ENCODE results near the gene LGALS7. TPM values are rescaled to one million over a fixed set of nuclear protein-coding genes. Genes with fewer than 3 reads are reported as not detected.
"Not testable (repeated sequence)": the region's sequence is repeated elsewhere in the genome, so short reads cannot be mapped to it uniquely, and the experiment has no call there.

The LGALS7 gene
- total and polyA plus RNA-seq, 5 donors, result 0.79 to 1.1 TPM; not detected in 3

DNA sequence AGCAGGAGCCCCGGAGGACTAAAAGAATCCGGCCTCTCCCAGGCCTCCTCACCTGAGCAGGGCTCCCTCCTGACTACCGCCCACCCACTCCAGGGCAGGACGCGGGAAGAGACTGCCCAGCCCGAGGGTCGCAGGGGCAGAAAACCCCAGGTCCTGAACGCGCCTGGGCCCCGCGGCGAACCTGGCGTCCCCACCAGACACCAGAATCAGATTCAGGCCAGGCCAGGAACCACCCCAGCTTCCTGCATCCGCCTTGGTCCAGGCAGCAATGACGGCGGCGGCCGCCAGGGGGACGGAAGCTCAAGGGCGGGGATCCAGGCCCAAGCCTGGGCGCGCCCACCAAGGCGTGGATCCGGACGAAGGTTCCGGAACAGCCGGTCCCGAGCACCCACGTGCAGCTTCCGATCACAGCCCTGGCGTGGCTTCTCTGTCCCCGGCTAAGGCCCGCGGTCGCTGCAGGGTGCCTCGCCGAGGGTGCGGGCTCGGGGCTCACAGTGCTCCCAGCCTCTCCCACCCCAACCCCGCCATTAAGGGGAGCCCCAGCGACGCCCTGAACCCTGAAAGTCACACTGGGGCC, 3.6 kb downstream of the LGALS7 start:
- Histone ChIP-seq H3K27ac (ENCODE audit: low read length) (no peak overlapping the region), H3K4me1 (ENCODE audit: control insufficient read depth, insufficient read depth, low read length) (no peaks in the 10 kb centered on the region), H3K27me3 (ENCODE audit: control insufficient read depth, insufficient read depth) (no peaks in the 10 kb centered on the region), H3K9me3 (ENCODE audit: control insufficient read depth, low read length) (no peaks in the 10 kb centered on the region), H3K4me3 (ENCODE audit: low read length) (no peak overlapping the region)
- ATAC-seq (peak; percentile 89 to 94), DNase-seq (peak; percentile 94 to 97 (median 97))
- 10% methylated on average over 42 of the region's 42 CpGs for WGBS
- intact Hi-C loops (cut with DNase I), result no loop called here

DNA sequence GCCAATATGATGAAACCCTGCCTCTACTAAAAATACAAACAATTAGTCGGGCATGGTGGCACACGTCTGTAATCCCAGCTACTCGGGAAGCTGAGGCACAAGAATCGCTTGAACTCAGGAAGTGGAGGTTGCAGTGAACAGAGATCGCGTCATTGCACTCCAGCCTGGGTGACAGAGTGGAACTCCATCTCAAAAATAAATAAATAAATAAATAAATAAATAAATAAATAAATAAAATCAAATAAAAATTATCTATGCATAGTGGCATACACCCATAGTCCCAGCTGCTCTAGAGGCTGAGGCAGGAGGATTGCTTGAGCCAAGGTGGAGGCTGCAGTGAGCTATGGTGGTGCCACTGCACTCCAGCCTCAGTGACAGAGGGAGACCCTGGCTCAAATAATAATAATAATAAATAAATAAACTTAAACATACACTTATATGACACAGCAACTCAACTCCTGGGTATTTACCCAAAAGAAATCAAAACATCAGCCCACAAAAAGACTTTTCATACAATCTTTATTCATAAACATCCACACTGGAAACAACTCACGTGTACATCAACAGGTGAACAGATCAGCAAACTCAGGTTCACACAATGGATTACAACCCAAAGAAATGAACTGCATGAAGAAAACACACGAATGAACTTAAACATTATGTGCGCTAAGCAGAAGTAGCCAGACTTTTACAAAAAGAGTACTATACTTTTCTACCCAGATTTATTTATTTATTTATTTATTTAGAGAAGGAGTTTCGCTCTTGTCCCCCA, 6.9 kb downstream of the LGALS7 start:
- no peaks in the 10 kb centered on the region for H3K27me3 ChIP-seq (ENCODE audit: control insufficient read depth, insufficient read depth)
- 89% methylated on average over 10 of the region's 10 CpGs for WGBS
- H3K4me1 ChIP-seq (ENCODE audit: control insufficient read depth, insufficient read depth, low read length), result no peaks in the 10 kb centered on the region
- ATAC-seq (no peak), DNase-seq (no peak)
- no peaks in the 10 kb centered on the region for H3K9me3 ChIP-seq (ENCODE audit: control insufficient read depth, low read length)
- H3K27ac ChIP-seq (ENCODE audit: low read length), result no peak overlapping the region
- H3K4me3 ChIP-seq (ENCODE audit: low read length), result no peak overlapping the region
- intact Hi-C loops (cut with DNase I), result no loop called here

DNA sequence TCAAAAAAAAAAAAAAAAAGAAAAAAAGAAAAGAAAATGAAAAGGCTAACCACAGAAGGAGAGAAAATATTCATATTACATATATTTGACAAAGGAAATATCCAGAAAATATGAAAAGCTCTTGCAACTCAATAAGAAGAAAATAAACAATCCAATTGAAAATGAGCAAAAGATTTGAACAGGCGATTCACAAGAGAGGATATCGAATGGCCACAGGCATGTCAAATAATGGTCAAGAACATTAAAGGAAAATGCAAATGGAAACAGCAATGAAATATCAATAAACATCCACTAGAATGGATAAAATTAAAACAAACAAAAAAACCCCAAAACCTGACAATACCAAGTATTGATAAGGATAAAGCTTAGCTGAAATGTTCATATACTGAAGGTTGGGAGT, 8.1 kb downstream of the LGALS7 start:
- 96% methylated on average over 2 of the region's 2 CpGs for WGBS
- no peak for ATAC-seq
- Histone ChIP-seq H3K4me3 (ENCODE audit: low read length) (no peak overlapping the region), H3K9me3 (ENCODE audit: control insufficient read depth, low read length) (no peaks in the 10 kb centered on the region), H3K27ac (ENCODE audit: low read length) (no peak overlapping the region), H3K27me3 (ENCODE audit: control insufficient read depth, insufficient read depth) (no peaks in the 10 kb centered on the region), H3K4me1 (ENCODE audit: control insufficient read depth, insufficient read depth, low read length) (no peaks in the 10 kb centered on the region)
- no peak for DNase-seq
- intact Hi-C loops (cut with DNase I), result no loop called here

DNA sequence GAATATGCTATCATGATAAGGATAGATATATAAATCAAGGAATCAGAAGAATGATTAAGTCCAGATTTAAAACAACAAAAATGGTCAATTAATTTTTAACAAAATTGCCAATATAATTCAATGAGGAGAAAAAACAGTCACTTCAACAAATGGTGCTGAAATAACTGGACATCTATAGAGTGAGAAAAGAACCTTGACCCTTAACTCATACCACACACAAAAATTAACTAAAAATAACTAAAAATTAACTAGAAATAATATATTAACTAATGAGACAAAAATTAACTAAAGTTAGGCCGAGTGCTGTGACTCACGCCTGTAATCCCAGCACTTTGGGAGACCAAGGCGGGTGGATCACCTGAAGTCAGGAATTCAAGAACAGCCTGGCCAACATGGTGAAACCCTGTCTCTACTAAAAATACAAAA, 9.5 kb downstream of the LGALS7 start:
- Histone ChIP-seq H3K27ac (ENCODE audit: low read length) (no peak overlapping the region), H3K4me3 (ENCODE audit: low read length) (no peak overlapping the region), H3K27me3 (ENCODE audit: control insufficient read depth, insufficient read depth) (no peaks in the 10 kb centered on the region), H3K4me1 (ENCODE audit: control insufficient read depth, insufficient read depth, low read length) (no peaks in the 10 kb centered on the region), H3K9me3 (ENCODE audit: control insufficient read depth, low read length) (no peaks in the 10 kb centered on the region)
- no peak for DNase-seq
- 96% methylated on average over 3 of the region's 3 CpGs for WGBS
- ATAC-seq, result no peak
- intact Hi-C loops (cut with DNase I), result no loop called here

GRCh38 chr19:38761884-38762389, 11.4 kb downstream of the LGALS7 start:
- H3K27ac ChIP-seq (ENCODE audit: low read length); H3K4me1 ChIP-seq (ENCODE audit: control insufficient read depth, insufficient read depth, low read length); H3K9me3 ChIP-seq (ENCODE audit: control insufficient read depth, low read length); ATAC-seq; DNase-seq; H3K27me3 ChIP-seq (ENCODE audit: control insufficient read depth, insufficient read depth); intact Hi-C loops (cut with DNase I); H3K4me3 ChIP-seq (ENCODE audit: low read length): not testable (repeated sequence)
- WGBS, result 93% methylated on average over 9 of the region's 9 CpGs

GRCh38 chr19:38760805-38761517, 12.4 kb downstream of the LGALS7 start:
- H3K27ac ChIP-seq (ENCODE audit: low read length); ATAC-seq; H3K9me3 ChIP-seq (ENCODE audit: control insufficient read depth, low read length); DNase-seq; H3K4me1 ChIP-seq (ENCODE audit: control insufficient read depth, insufficient read depth, low read length); H3K4me3 ChIP-seq (ENCODE audit: low read length); intact Hi-C loops (cut with DNase I); H3K27me3 ChIP-seq (ENCODE audit: control insufficient read depth, insufficient read depth): not testable (repeated sequence)
- 85% methylated on average over 6 of the region's 6 CpGs for WGBS

DNA sequence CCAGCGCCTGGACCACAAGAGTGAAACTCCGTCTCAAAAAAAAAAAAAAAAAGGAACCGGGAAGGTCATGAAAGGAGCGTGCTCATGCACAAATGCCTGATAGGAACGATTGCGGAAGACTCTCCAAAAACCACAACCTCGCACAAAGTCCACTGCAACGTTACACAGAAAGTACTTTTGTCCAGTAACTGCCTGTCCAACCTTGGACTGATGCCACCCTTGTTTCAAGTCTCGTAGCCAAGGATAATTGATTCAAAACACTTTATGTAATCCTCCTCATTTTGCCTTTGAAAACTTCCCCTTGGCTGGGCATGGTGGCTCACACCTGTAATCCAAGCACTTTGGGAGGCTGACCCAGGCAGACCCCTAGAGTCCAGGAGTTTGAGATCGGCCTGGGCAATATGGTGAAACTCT, 13.7 kb downstream of the LGALS7 start:
- WGBS, result 63% methylated on average over 10 of the region's 10 CpGs
- no peak overlapping the region for H3K4me3 ChIP-seq (ENCODE audit: low read length)

GRCh38 chr19:38754196-38754595, 19.1 kb downstream of the LGALS7 start:
- intact Hi-C loops (cut with DNase I); H3K4me1 ChIP-seq (ENCODE audit: control insufficient read depth, insufficient read depth, low read length); H3K27me3 ChIP-seq (ENCODE audit: control insufficient read depth, insufficient read depth); ATAC-seq; H3K4me3 ChIP-seq (ENCODE audit: low read length); DNase-seq; H3K27ac ChIP-seq (ENCODE audit: low read length); H3K9me3 ChIP-seq (ENCODE audit: control insufficient read depth, low read length): not testable (repeated sequence)
- 55% methylated on average over 2 of the region's 2 CpGs for WGBS

More for the DNA sequence above, 13.7 kb downstream of the LGALS7 start:
- intact Hi-C loops (cut with DNase I), result no loop called here
- DNase-seq (no peak), ATAC-seq (peak in 1 of 2 donors; percentile 48)
- Histone ChIP-seq H3K27me3 (ENCODE audit: control insufficient read depth, insufficient read depth) (no peaks in the 10 kb centered on the region), H3K27ac (ENCODE audit: low read length) (no peak overlapping the region), H3K4me1 (ENCODE audit: control insufficient read depth, insufficient read depth, low read length) (no peaks in the 10 kb centered on the region), H3K9me3 (ENCODE audit: control insufficient read depth, low read length) (no peaks in the 10 kb centered on the region)

- H3K27ac ChIP-seq (ENCODE audit: low read length); H3K27me3 ChIP-seq (ENCODE audit: control insufficient read depth, insufficient read depth); ATAC-seq; H3K4me1 ChIP-seq (ENCODE audit: control insufficient read depth, insufficient read depth, low read length); DNase-seq; intact Hi-C loops (cut with DNase I); H3K9me3 ChIP-seq (ENCODE audit: control insufficient read depth, low read length); H3K4me3 ChIP-seq (ENCODE audit: low read length): not testable (repeated sequence)
- WGBS, result 60% methylated on average over 3 of the region's 3 CpGs
Observed at GRCh38 chr19:38753783-38754182, 19.5 kb downstream of the LGALS7 start.

DNA sequence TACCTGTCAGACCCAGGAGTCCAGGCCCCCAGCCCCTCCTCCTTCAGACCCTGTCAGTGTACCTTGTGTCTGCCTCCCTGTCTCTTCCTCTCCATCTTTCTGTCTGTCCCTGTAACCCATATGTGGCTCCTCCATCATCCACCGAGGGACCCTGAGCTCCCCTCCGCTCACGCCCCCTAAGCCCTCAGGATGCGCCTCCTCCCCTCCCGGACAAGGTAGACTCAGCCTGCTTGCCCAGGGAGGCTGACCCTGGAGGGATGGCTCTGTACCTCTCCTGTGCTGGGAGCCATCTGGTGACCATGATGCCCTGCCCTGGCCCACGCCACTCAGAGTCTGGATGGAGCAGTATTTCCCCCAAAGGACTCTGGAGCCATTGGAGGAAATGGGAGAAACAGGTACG, 28.0 kb downstream of the LGALS7 start:
- Histone ChIP-seq H3K9me3 (ENCODE audit: control insufficient read depth, low read length) (no peaks in the 10 kb centered on the region), H3K4me1 (ENCODE audit: control insufficient read depth, insufficient read depth, low read length) (no peaks in the 10 kb centered on the region), H3K4me3 (ENCODE audit: low read length) (no peak overlapping the region), H3K27me3 (ENCODE audit: control insufficient read depth, insufficient read depth) (no peaks in the 10 kb centered on the region), H3K27ac (ENCODE audit: low read length) (no peak overlapping the region)
- 85% methylated on average over 7 of the region's 7 CpGs for WGBS
- ATAC-seq, result peak; percentile 12 to 27
- intact Hi-C loops (cut with DNase I), result no loop called here
- no peak for DNase-seq

GRCh38 chr19:38744874-38745273, 28.4 kb downstream of the LGALS7 start:
- Histone ChIP-seq H3K27ac (ENCODE audit: low read length) (no peak overlapping the region), H3K4me1 (ENCODE audit: control insufficient read depth, insufficient read depth, low read length) (no peaks in the 10 kb centered on the region), H3K4me3 (ENCODE audit: low read length) (no peak overlapping the region), H3K27me3 (ENCODE audit: control insufficient read depth, insufficient read depth) (no peaks in the 10 kb centered on the region), H3K9me3 (ENCODE audit: control insufficient read depth, low read length) (no peaks in the 10 kb centered on the region)
- DNase-seq (no peak), ATAC-seq (no peak)
- 91% methylated on average over 6 of the region's 6 CpGs for WGBS
- intact Hi-C loops (cut with DNase I), result no loop called here

All from right cardiac atrium (tissue), 5 donors.